Hepatic stellate cell (primary cell): ENCODE data around the gene S1PR4.
A peak's percentile ranks its signal among the peaks of the same experiment; 100 is the strongest.
"Not testable (repeated sequence)": the region's sequence is repeated elsewhere in the genome, so short reads cannot be mapped to it uniquely, and the experiment has no call there.

Experiments used
- DNase-seq: peaks from one replicate; pipeline ENCODE4 v3.0.0; 2011; ENCODE audit warnings: low spot score

S1PR4 gene

DNA sequence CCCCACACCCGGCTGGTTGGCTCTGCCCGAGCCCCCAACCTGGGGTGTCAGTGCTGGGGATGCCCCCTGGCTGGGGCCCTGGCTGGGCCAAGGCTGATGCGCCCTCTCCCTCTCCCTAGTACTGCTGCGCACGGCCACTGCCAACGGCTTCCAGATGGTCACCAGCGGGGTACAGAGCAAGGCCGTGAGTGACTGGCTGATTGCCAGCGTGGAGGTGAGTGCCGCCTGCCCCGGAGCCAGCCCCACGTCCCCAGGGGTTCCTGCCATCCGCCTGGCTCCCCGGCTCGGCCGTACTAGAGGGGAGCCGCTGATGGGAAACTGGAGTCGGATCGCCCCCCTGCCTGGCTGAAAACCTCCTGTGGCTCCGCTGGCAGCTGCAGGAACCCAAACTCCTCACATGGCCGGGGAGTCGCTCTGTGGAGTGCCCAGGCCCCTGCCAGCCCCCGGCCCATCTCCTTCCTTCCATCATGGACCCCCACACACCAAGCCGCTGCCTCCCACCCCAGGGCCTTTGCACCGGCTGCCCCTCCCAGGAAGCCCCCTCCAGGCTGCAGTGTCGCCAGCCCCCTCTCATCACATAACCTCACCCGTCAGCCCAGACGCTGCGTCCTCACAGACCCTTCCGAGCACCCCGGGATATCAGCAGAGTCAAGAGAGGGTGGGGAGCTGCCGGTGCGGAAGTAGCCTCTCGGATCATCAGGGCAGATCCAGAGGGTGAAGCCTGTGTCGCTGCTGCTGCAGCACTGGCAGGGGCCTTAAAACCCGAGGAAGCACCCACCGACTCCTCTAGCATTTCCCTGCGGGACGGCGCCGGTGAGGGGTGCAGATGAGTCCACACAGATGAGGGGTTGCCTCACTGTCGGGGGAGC is 17.7 kb downstream of the S1PR4 start:
- no peak for DNase-seq

DNA sequence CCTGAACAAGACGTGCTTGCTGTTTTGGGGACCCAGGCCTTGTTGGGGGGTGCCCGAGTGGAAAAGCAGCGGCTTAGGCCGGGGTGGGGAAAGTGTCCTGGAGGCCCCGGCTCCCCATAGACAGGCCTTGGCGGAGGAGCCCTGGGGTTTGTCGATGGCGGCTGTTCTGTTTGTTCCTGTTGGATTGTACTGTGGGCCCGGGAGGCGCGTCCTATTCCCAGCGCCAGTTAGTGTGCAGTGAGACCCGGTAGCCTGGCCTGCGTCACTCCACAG is 18.3 kb downstream of the S1PR4 start:
- DNase-seq = no peak

DNA sequence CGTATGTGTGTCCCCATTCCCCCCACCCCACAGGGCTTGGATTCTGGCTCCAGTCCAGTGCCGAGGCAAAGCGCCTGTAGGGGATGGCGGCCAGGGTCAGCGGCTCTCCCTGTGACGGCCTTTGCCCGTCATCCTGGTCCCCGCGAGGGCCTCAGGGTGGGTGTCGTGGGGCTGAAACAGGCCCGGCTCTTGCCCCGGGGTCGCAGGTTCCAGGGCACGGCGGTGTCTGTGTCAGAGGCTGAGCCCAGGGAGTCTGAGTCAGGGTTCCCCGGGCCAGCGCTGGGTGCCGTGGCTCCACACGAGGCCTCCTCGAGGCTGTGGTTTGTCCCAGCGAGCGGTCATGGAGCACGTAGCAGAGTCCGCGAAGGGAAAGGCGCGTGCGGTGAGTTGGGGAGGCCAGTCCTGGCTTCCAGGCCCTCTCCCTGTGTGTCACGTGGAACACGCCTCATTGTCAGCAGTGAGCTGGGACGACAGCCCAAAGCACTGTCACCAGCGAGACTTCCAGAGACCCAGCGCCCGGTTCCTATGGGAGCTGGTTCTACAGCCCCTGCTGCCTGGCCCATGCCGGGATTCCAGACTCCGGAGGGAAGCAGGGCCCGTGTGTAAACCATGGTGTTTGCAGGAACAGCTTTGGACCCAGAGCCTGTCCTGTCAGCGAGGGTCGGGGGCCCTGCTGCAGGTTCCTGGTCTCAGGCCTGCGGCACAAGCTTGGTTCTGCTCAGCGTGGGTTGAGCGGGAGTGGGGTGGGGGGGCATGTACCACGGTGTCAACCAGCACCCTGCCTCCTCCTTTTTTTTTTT is 20.5 kb downstream of the S1PR4 start:
- DNase-seq = no peak

DNA sequence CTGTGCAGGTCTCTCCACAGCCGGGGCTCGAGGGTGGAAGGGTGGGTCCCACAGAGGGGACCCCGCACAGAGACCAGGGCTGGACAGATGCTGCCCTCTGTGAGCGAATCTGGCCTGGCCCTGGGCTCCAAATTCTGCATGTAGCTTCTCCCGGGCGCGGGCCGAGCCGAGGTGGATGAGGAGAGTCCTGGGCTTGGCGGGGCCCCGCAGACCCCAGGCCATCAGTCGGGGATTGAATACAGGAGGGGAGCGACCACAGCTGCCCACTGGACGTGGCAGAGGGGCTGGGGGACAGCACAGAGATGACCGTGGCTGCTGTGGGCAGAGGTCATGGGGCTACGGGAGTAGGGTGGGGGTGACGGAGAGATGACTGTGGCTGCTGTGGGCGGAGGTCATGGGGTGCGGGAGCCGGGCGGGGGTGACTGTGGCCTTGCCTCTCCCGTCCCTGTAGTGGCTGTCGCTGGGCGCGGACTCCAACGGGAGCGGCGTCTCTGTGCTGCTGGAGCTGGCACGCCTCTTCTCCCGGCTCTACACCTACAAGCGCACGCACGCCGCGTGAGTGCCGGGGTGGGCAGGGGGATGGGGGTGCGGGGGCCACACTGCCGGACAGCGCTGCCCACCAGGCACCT is 22.6 kb downstream of the S1PR4 start:
- no peak for DNase-seq

DNA sequence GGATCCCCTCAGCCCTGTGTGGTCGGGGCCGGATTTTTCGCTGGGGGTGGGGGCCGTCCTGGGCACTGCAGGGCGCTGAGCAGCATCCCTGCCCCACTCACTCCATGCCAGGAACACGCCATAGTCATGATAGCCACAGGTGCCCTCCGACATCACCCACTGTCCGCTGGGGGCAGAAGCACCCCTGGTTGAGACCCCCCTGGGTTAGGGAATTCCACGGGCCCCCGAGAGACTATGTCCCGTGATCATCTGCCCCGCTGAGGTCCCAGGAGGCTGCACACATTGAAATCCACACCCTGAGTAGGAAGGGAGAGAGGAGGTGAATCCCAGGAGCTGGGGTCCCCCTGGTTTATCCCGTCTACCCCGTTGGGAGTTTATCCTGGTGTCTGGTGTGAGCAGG is 23.3 kb downstream of the S1PR4 start:
- no peak for DNase-seq

DNA sequence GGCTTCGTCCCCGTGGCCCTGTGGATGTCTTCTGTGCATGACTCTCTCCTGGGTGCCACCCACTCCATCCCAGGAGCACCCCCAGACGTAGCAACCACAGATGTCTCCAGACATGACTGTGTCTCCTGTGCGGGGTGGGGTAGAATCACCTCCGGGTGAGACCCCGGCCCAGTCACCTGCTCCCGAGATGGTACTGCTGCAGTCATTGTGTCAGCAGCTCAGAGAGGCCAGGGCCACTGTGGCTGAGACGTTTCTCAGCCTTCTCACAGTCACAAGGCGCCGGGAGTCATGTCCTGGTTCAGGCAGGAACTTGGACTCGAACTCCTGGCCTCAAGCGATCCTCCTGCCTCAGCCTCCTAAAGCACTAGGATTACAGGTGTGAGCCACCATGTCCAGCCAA is 23.8 kb downstream of the S1PR4 start:
- DNase-seq = no peak

DNA sequence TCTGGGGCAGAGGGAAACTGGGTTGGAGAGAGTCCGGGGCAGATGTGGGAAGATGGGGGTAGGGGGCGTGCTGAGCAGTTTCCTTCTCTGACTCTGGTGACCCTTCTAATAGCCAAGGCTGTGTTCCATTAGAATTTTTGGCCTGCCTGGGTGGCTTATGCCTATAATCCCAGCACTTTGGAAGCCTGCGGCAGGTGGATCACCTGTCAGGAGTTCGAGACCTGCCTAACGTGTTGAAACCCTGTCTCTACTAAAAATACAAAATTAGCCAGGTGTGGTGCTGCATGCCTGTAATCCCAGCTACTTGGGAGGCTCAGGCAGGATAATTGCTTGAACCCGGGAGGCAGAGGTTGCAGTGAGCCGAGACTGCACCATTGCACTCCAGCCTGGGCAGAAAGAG is 24.3 kb downstream of the S1PR4 start:
- not testable (repeated sequence) for DNase-seq

DNA sequence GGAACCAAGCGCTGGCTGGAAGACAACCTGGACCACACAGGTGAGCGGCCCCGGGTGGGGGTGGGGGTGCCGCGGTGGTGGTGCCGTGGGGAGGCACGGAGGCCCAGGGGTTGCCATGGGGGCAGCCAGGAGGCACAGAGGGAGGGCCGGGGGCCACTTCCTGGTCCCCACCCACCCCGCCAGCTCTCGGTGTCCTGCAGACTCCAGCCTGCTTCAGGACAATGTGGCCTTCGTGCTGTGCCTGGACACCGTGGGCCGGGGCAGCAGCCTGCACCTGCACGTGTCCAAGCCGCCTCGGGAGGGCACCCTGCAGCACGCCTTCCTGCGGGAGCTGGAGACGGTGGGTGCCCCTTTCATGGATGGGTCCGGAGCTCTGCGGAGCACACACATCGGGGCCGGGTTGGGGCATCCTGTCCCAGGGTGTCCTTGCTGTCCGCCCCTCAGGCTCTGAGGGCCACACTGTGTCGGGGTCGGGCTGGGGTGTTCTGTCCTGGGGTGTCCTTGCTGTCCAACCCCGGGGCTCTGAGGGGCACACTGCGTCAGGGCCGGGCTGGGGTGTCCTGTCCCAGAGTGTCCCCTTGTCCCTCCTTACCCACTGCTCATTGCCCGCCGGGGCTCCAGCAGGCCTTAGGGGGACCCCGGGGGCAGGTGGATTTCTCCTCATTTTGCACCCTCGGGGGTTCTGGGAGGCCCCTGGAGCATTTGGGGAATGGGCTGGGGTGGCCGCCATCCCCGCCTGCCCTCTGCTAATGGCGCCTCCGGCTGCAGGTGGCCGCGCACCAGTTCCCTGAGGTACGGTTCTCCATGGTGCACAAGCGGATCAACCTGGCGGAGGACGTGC is 25.5 kb downstream of the S1PR4 start:
- DNase-seq = no peak

DNA sequence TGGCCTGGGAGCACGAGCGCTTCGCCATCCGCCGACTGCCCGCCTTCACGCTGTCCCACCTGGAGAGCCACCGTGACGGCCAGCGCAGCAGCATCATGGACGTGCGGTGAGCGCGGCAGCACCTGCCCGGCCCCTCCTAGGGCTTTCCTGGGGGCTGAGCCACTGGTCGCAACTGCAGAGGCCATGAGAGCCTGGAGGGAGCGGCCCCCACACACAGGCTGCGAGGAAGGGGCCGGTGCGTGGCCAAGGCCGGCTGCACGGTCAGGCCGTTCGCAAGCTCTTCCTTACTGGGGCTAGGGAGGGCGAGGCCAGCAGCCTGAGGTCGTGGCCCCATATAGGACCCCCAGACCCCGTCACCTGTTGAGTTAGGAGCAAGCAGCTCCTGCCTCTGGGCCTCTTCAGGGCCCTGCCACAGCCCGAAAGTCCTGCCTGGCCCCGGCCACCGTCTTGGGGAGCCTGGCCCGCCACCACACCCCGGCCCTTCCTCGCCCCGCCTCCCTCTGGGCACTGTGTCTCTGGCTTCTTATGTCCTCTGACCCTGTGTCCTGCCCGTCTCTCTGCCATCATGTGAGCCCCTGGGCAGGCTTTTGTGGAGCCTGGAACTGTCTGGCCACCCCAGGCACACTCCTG is 26.2 kb downstream of the S1PR4 start:
- no peak for DNase-seq

DNA sequence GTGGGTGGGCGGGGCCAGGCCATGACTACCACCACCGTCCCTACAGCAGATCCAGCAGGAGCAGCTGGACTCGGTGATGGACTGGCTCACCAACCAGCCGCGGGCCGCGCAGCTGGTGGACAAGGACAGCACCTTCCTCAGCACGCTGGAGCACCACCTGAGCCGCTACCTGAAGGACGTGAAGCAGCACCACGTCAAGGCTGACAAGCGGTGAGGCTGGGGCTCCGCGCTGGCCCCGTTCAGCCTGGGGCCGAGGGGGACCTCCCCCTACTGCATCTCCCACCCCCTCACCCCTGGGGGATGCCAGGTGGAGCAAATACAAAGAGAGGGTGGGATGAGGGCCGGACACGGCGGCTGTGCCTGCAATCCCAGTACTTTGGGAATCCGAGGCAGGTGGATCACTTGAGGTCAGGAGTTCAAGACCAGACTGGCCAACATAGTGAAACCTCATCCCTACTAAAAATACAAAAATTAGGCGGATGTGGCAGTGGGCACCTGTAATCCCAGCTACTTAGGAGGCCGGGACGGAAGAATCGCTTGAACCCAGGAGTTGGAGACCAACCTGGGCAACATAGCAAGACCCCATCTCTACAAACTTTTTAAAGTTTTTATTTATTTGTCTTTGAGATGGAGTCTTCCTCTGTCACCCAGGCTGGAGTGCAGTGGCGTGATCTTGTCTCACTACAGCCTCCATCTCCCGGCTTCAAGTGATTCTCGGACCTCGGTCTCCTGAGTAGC is 27.8 kb downstream of the S1PR4 start:
- DNase-seq = no peak

DNA sequence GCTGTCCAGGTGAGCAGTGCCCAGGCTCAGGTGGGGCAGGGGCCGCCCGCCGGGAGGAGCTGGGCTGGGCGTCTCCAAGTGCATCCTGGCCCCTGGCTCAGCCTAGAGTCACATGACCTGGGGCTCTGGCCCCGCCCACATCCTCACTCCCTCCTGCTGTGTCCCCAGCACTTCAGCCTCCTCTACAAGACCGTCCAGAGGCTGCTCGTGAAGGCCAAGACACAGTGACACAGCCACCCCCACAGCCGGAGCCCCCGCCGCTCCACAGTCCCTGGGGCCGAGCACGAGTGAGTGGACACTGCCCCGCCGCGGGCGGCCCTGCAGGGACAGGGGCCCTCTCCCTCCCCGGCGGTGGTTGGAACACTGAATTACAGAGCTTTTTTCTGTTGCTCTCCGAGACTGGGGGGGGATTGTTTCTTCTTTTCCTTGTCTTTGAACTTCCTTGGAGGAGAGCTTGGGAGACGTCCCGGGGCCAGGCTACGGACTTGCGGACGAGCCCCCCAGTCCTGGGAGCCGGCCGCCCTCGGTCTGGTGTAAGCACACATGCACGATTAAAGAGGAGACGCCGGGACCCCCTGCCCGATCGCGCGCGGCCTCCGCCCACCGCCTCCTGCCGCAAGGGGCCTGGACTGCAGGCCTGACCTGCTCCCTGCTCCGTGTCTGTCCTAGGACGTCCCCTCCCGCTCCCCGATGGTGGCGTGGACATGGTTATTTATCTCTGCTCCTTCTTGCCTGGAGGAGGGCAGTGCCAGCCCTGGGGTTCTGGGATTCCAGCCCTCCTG is 29.1 kb downstream of the S1PR4 start:
- no peak for DNase-seq

DNA sequence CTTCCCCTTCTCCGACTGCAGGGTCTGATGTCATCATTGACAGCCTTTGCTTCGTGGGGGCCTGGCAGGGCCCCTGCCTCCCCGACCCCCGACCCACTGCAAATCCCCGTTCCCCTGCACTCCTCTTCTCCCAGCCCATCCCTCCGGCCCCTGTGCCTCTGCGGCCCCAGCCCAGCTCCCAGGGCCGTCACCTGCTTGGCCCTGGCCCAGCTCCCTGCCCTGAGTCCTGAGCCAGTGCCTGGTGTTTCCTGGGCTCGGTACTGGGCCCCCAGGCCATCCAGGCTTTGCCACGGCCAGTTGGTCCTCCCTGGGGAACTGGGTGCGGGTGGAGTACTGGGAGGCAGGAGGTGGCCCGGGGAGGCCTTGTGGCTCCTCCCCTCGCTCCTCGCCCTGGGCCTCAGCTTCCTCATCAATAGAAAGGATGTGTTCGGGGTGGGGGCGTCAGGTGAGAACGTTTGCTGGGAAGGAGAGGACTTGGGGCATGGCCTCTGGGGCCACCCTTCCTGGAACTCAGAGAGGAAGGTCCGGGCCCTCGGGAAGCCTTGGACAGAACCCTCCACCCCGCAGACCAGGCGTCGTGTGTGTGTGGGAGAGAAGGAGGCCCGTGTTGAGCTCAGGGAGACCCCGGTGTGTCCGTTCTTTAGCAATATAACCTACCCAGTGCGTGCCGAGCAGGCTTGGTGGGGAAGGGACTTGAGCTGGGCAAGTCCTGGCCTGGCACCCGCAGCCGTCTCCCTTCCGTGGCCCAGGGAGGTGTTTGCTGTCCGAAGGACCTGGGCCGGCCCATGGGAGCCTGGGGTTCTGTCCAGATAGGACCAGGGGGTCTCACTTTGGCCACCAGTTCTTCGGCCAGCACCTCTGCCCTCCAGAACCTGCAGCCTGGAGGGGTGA is 30.0 kb downstream of the S1PR4 start:
- DNase-seq = no peak

DNA sequence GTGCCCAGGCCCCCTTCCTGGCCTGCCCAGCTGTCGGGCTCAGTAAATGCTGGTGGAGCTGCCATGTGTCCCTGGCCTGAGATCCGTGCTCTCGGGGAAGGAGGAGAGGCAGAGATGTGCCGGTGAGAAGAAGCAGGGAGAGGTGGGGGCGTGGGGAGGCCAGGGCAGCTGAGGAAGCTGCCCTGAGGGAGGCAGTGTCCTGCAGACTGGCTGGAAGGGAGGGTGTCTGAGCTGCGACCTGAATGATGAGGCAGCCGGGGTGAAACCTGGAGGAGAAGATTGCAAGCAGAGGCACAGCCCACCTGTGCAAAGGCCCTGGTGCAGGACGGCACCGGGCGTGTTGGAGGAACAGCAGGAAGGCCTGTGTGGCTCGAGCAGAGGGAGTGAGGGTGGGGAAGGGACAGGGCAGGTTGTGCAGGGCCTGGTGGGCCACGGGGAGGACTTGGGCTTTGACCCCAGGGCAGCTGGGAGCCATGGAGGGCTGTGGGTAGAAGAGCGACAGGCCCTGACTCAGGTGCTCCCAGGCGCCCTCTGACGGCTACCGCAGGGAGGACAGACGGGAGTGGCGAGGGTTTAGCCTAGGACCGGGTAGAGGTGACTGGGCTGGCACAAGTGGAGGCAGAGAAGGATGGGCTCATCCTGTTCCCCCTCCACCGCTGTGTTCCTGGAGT is 31.9 kb downstream of the S1PR4 start:
- DNase-seq = peak; percentile 78

DNA sequence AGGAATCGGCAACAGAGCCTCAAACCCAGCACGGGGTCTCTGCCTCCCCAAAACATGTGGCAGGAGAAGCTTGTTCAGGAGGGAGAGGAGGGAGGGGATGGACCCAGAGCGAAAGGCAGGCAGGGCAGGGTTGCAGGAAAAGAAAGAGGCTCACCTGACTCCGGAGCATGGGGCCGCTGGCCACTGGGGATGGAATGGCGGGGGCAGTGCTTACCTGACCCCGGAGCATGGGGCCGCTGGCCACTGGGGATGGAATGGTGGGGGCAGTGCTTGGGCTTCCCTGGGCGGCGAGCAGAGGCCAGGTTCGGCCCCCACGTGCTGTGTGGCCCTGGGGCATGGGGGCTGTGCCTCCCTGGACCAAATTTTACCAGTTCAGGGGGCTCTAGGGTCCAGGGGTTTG is 32.6 kb downstream of the S1PR4 start:
- no peak for DNase-seq

DNA sequence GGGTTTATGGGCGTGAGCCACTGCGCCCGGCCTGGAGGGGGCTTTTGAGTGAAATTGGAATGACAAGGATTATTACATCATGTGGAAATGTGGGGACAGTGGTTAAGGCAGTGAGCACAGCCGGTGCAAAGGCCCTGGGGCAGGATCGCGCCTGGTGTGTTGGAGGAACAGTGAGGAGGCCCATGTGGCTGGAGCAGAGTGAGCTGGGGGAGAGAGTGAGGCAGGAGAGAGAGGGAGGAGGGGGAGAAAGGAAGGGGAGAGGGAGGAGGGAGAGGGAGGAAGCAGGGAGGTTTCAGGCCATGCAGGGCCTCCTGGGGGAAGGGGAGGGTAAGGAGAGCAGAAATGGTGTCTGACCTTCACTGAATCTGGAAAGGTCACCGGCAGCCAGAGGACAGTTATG is 34.6 kb downstream of the S1PR4 start:
- DNase-seq = no peak

DNA sequence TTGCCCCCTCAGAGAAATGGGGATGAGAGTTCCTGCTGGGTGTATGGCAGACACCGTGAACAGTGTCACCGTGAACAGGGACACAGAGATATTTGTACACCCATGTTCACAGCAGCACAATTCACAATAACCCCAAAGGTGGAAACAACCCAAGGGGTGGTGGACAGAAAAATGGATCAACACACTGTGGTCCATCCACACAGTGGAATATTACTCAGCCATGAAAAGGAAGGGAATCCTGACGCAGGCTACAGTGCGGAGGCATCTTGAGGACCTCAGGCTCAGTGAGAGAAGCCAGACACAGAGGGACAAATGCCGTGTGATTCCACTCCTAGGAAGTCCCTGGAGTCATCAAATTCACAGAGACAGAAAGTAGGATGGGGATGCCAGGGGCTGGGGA is 38.3 kb downstream of the S1PR4 start:
- DNase-seq = no peak

DNA sequence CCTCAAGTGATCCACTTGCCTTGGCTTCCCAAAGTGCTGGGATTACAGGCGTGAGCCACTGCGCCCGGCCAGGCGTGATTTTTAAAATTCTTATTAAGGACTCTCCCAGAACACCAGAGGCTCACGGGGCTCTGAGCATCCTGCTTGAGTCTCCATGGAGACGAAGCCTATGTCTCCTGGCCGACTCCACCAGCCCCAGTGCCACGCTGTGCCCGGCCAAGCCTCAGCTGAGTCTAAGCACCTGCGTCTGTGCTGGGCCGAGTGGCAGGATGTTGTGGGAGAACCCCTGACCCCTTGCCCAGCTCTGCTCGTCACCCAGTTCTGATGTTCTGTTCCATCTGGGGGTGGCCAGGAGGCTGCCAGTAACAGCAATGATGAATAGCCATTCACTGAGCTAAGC is 42.0 kb downstream of the S1PR4 start:
- DNase-seq = no peak

DNA sequence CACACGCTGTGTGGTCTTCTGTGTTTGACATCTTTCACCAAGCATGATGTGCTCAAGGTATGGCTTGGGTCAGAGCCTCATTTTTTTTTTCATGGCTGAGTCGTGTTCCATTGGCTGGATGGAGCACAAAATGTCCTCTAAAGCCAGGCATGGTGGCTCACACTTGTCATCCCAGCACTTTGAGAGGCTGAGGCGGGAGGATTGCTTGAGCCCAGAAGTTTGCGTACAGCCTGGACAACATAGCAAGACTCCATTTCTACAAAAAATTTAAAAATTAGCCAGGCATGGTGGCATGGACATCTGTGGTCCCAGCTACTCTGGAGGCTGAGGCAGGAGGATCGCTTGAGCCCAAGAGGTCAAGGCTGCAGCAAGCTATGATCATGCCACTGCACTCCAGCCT is 43.0 kb downstream of the S1PR4 start:
- not testable (repeated sequence) for DNase-seq

DNA sequence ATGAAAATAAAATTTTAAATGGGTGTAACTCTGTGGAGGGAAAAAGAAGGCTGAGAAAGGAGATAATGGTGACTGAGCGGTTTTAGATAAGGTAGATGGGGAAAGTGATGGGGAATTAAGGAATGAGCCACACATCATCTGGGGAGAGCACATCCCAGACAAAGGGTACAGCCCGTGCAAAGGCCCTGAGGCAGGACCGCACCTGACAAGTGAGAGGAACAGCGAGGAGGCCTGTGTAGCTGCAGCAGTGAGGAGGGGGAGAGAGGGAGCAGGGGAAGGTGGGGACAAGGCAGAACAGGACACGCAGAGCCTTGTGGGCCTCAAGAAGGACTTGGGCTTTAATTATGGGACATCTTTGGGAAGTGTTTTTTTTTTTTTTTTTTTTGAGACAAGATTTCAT is 44.1 kb downstream of the S1PR4 start:
- DNase-seq = no peak
